Eye (tissue), 1 donor: Measurements from ENCODE around the gene CYP2W1.
A peak's percentile ranks its signal among the peaks of the same experiment; 100 is the strongest.

ENCODE experiments used
- DNase-seq: peaks from one replicate; pipeline ENCODE4 v3.0.0-alpha.2; 2015

Gene CYP2W1

GRCh38 chr7:1018334-1018695 lies 35.3 kb downstream of the CYP2W1 start:
- no peak for DNase-seq

DNA sequence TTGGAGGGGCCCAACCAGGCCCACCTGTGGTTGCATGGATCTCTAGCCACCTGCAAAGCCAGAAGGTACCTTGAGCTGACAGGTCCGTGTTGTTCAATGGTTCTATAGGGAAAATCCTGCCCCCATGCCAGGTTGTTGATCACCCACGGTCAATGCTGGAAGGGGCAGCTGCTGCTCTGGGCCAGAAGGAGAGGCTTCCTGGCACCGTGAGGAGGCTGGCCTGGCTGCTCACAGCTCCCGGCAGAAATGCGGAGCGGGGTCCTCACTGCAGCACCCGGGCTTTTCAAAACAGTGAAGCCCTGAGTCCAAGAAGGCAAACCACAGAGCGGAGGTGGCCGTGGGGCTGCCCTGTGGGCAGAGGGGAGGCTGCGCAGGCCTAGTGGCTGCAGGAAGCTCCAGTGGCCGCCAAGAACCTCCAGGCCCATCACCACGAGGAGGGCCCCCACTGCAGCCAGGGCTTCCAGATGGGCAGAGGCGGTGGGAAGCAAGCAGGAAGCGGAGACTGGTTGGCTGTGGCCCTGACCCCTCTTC lies 36.3 kb downstream of the CYP2W1 start:
- DNase-seq, result no peak

DNA sequence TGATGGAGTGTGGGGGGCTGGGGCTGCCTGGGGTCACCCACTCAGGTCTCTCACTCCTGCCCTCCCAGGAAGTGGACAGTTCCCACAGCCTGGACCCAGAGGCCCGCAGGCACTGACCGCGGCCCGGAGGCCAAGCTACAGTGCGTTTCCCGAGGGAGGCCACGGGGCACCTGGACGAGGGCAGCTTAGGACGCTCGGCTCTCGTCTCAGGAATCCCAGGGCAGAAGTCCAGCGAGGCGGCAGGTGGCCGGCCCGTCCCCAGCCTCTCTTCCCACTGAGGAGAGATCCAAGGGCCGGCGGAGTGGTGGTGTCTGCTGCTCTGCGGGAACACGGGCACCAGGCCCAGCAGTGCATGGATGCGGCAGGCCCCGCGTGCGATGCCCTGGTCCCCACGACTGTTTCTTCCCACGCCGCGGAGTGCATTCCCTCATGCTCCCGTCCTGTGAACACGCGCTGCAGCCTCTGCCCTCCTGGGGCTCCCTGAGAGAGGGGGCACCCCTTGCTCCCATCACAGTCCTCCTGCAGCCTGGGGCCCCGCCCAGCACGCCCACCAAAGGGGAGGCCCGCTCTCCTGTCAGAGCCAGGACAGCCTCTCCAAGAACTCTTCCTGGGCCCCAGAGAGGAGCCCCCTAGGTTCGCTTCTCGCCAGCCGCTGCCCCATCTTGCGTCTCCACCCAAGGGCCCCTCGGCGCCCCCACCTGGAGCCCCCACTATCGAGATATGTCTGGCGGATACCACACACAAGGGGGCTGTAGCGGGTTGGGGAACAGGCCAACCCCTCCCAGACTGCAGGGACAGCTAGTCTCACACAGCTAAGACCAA lies 37.0 kb downstream of the CYP2W1 start:
- DNase-seq, result no peak

- no peak for DNase-seq
Measured at GRCh38 chr7:1020849-1021251, 37.9 kb downstream of the CYP2W1 start.

- no peak for DNase-seq
Measured at GRCh38 chr7:1021366-1021765, 38.4 kb downstream of the CYP2W1 start.

DNA sequence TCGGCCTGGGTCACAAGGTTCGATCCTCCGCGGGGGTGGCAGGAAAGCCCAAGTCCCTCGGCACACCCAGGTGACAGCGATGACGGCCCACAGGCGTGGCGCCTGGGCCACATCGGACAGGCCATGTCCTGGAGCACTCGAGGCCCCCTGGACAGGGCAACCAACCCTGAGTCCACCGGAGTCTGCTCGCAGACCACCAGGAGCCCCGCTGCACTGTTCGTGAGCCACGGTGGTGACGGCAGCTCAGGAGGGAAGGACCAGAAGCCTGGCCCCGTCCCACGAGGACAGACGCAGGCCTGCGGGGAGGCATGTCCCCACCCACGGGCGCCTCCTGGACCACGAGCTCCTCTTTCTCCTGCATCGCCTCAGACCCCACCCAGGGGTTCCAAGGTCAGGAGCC lies 39.0 kb downstream of the CYP2W1 start:
- no peak for DNase-seq

DNA sequence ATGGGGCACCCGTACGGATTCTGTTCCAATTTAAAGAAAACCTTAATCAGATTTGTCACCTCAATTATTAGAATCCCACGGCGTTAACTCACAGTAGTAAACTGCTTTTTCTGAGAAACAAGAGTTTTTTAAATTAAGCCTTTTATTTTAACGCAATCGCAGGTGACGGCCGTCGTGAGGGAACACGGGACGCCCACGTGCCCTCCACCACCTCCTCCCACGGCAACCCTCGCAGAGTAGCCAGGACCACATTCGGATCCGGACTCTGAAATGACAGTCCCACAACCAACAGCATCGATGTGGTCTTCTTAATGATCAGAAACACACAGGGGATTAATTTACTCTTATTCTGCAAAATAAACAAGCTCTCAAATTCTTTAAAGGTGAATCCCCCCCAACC lies 39.4 kb downstream of the CYP2W1 start:
- DNase-seq, result no peak

- no peak for DNase-seq
Measured at GRCh38 chr7:1022801-1023465, 40.0 kb downstream of the CYP2W1 start.

- DNase-seq, result no peak
Measured at GRCh38 chr7:1024331-1024841, 41.4 kb downstream of the CYP2W1 start.

DNA sequence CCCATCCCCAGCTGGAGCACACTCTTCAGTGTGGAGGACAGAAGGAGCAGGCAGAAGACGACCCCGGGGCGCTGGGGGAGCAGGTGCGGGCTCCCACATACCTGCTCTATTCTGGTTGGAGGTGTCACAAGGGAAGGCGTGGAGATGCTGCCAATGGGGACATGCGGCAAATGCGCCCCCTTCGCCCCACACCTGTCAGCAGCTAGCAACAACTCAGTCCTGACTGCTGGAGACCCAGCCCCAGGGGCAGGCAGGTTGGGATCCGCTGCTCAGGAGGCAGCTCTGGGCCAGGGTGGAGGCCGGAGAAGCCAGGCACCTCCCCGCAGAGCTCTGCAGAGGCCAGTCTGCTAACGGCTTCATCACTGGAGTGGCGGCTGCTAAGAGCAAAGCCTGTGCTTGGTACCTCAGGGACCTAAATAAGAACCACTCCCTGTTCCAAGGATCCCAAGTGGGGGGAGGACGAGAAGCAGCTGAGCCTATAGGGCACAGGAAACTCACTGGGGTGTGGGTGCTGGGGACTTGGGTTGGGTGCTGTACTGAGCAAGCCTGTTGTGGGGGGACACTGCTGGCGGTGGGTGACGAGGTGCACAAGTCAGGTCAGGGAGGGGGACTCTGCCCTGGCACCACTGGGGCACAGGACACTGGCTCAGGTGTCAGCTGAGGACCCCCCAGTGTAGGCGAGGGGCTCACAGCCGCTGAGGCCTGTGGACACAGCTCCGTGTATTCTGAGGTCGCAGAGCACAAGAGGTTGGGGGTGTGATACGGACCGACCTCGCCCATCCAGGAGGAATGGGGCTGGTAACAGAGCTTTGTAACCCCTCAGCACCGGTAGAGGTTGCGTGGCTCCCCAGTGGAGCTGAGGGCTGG lies 42.1 kb downstream of the CYP2W1 start:
- DNase-seq, result no peak

DNA sequence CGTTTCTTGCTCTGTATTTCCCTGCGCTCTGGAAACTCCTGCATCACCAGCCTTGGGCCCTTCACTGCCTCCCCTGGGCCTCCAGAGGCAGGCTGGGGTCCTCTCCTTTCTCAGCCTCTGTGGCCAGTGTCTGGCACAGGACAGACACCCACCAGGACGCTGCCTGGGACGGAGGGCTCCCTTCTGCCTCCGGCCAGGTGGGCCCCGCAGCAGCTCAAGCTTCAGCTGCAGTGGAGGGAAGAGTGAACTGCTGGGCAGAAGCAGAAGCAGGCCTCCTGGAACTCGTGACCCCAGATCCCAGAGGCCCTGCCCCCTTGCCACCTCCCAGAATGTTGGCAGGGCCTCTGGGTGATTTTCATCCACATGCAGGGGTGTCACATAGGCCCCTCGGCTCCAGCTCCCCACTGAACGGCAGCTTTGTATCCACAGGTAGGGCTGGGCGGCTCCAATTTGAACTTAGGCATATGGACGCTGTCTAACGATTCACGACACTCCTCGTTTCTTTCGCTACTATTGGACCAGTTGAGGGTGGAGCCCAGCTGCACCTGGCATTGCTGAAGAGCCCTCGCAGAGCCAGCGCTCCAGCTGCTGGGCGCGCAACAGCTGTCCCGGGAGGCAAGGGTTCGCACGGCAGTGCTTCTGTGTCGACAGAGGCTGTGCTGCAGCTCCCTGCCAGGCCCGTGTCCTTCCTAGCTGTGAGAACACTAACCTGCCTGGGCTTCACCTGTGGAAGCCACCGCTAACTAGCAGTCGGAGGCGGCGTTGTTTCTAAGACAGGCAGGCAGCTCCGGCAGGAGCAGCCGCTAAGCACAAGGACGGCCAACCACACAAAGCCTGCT lies 43.0 kb downstream of the CYP2W1 start:
- DNase-seq, result peak; percentile 49

DNA sequence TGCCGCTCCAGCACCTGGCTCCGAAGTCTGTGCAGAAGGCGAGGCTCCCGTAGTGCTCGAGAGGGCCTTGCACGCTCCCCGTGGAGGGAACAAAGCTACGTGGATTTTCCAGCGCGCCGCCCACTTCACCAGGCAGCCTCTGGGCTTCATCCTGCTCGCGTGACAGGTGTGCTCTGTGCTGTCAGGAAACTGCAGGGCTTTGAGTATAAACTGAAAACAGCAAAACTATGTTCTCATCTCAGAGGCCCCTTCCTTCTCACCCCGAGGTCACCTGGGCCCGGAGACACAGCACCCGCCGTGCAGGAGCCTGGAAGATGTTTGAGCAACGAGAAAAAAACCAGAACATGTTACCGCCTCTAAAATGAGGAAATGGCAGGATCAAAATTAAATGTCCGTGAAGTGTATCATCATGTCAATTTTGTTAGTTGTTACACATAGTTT lies 43.8 kb downstream of the CYP2W1 start:
- no peak for DNase-seq

DNA sequence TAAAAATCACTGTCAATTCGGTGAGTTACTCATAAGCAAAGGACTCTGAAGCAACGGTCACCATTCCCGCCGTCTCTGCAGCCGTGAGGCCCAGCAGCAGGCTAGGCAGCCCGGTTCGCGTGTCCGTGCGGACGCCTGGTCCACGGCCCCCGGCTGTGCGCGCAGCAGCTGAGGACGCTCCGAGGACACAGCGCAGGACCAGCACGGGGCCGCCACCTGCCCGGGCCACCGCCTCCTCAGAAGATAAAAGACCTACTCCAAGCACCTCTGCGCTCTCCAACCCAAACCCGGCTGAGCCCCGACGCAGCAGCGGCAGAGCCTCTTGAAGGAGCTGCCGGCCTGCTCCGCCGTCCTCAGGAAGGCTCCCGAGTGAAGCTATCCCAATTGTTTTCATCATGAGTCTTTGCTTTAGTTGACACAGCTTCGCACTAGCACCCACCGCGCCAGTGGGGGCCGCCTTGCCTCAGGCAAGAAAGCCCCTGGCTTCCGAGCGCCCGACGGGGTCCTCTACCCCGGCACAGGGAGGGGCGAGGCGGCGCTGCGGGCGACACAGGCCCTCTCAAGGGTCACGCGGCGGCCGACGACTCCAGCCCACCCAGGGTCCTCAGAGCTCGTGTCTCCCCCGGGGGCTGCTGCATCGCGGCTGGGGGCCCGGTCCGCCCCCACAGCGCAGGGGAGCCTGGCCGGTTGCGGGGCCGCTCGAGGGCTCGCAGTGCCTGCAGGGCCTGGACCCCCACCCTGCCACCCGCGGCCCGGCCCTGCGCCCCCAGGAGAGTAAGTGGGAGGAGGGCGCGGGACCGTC lies 44.5 kb downstream of the CYP2W1 start:
- DNase-seq, result peak; percentile 72

DNA sequence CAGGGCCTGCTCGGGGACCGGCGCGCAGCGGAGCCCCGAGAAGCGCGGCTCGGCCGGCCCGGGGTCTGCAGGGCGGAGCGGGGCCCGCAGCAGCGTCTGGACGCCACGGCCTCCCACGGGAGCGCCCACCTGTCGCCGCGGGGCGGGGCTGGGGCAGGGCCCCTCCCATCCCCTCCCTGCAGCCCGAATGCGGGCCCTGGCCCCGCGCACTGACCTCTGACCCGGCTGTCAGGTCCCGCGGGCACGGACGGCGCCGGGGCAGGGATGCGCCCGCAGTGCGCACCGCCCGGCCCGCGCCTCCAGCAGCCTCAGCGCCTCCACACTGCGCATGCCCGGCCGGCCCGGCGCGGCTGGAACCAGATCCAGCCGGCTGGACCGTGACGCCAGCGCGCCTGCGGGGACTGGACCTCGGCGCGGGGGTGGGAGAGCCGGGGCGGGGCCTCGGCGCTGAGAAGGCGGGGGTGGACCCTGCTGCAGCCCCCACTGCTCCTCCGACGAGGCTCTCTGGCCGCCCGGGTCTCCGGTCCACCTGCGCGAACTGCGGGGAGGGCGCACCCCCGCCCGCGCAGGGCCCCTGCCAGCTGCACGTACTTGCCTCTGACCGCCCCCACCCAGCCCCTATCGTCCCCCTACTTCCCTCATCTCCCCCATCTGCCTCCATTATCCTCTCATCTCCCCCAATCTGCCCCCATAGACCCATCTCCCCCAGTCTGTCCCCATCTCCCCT lies 45.2 kb downstream of the CYP2W1 start:
- DNase-seq, result peak; percentile 96

DNA sequence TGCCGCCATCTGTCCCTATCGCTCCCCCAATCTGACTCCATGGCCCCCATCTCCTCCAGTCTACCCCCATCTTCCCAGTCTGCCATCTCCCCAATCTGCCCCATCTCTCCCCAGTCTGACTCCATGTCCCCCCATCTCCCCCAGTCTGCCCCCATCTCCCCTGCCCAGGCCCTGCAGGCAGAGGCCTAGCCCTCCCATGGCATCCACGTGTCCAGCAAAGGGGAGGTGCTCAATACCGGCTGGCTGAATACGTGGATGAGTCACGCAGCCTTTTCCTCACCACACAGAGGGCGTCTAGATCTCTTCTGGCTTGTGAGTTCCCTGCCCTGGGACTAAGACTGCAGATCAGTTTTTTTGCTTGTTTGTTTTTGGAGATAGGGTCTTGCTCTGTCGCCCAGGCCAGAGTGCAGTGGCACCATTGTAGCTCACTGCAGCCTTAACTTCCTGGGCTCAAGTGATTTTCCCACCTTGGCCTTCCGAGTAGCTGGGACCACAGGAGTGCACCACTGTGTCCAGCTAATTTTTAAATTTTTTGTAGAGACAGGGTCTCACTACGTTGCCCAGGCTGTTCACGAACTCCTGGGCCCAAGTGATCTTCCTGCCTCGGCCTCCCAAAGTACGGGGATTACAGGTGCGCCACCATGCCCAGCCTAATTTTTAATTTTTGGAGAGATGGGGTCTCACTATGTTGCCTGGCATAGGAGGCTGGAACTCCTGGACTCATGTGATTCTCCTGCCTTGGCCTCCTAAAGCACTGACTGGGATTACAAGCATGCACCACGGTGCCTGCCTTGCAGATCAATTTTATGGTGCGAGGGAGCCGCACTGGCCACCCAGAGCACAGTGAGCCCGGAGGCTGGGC lies 46.0 kb downstream of the CYP2W1 start:
- peak; percentile 90 for DNase-seq

- DNase-seq, result no peak
Measured at GRCh38 chr7:1029637-1030443, 46.9 kb downstream of the CYP2W1 start.

GRCh38 chr7:1030444-1031070 lies 47.6 kb downstream of the CYP2W1 start:
- no peak for DNase-seq
